Endothelial cell of coronary artery (primary cell): ENCODE results near the gene TBKBP1. TPM values are rescaled to one million over a fixed set of nuclear protein-coding genes. Genes with fewer than 3 reads are reported as not detected.

ENCODE experiments used
- total RNA-seq: library from RNA; depleted of rRNA; stranded (reverse); fragments of >200 nt; gene quantifications from 2 replicates; pipeline ENCODE4 v1.2.3, GENCODE V29; 2014

Gene TBKBP1, protein sequence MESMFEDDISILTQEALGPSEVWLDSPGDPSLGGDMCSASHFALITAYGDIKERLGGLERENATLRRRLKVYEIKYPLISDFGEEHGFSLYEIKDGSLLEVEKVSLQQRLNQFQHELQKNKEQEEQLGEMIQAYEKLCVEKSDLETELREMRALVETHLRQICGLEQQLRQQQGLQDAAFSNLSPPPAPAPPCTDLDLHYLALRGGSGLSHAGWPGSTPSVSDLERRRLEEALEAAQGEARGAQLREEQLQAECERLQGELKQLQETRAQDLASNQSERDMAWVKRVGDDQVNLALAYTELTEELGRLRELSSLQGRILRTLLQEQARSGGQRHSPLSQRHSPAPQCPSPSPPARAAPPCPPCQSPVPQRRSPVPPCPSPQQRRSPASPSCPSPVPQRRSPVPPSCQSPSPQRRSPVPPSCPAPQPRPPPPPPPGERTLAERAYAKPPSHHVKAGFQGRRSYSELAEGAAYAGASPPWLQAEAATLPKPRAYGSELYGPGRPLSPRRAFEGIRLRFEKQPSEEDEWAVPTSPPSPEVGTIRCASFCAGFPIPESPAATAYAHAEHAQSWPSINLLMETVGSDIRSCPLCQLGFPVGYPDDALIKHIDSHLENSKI
- total RNA-seq: 10.5 and 16.9 TPM in 2 replicates

GRCh38 chr17:47693731-47694580, at the start of gene TBKBP1:
TSS of gene TBKBP1 (plus strand) at chr17:47694161. CDS start at chr17:47696113, 1,952 bp downstream.

DNA sequence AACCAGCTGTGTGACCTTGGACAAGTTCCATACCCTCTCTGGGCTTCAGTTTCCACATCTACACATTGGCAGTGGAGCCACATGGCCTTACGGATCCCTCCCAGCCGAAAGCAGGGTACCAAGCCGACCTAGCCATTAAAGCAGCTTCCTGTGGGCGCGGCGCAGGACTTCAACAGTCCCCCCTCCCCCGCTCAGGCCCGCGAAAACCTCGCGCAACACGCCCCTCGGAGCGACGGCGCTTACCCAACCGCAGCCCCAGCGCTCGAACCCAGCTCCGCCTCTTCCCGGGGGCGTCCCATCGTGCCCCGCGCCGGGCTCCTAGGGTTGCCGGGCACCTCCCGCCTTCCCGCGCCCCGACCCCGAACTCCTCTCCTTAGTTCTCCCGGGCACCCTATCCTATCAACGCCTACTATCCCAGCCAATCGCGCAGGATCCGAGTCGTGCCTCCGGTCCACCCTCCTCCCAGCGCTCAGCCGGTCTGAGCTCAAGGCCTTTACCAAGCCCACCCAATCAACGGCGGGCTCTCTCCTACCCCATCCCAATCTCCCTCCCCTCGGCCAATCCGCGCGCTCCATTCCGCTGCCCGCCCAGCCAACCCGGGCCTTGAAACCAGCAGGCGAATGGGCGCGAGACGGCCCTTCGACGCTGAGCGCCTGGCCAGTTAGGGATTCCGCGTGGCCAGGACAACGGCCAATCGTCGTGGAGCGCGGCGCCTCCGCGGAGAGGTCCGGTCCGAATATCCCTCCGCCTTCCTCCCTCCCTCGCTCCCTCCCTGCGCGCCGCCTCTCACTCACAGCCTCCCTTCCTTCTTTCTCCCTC, 44.6 kb upstream of the TBKBP1 start, which contains the start of gene KPNB1:
KPNB1 (plus strand) TSS at position 767 of the 819 bp plus-strand sequence. CDS start 326 bp downstream, outside the sequence.

DNA sequence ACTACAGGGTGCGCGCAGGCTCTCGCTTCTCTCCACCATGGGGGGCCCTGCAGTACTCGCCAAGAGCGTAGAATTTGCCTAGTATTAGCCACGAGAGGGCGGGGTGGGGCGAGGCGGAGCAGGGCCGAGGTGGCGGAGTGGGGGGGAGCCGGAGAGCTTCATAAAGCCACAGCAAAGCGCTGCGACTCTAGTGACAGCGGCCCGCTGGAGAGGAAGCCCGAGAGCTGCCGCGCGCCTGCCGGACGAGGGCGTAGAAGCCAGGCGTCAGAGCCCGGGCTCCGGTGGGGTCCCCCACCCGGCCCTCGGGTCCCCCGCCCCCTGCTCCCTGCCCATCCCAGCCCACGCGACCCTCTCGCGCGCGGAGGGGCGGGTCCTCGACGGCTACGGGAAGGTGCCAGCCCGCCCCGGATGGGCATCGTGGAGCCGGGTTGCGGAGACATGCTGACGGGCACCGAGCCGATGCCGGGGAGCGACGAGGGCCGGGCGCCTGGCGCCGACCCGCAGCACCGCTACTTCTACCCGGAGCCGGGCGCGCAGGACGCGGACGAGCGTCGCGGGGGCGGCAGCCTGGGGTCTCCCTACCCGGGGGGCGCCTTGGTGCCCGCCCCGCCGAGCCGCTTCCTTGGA, 39.2 kb downstream of the TBKBP1 start, which contains the start of gene TBX21:
TBX21 (plus strand) TSS at position 190 of the 627 bp plus-strand sequence; CDS start at position 409, 219 bp downstream.

Other genes starting within 250 kb of the TBKBP1 start
- 69.4 and 135 TPM in 2 replicates for gene NPEPPS, start 163.1 kb upstream of the TBKBP1 start, total RNA-seq
- 259 and 331 TPM in 2 replicates for gene KPNB1, start 44.2 kb upstream of the TBKBP1 start, total RNA-seq
- not detected in 2 replicates for gene TBX21, start 39.1 kb downstream of the TBKBP1 start, total RNA-seq
- gene OSBPL7, start 127.6 kb downstream of the TBKBP1 start, total RNA-seq: 9.1 and 11.9 TPM in 2 replicates
- 16.8 and 18.6 TPM in 2 replicates for gene MRPL10, start 137.4 kb downstream of the TBKBP1 start, total RNA-seq
- gene LRRC46, start 137.5 kb downstream of the TBKBP1 start, total RNA-seq: 0.09 TPM in 1 of 2 replicates, not detected in the other
- gene SCRN2, start 147.1 kb downstream of the TBKBP1 start, total RNA-seq: 20.7 and 27.9 TPM in 2 replicates
- 0.45 and 0.66 TPM in 2 replicates for gene SP6, start 157.0 kb downstream of the TBKBP1 start, total RNA-seq
- gene SP2, start 202.1 kb downstream of the TBKBP1 start, total RNA-seq: 0.90 and 1.6 TPM in 2 replicates
- gene PNPO, start 247.4 kb downstream of the TBKBP1 start, total RNA-seq: 17.7 and 24.7 TPM in 2 replicates